GM23338 (cell line): ENCODE results near the gene SH3BP5. TPM values are rescaled to one million over a fixed set of nuclear protein-coding genes. Genes with fewer than 3 reads are reported as not detected.

Source experiments
- ATAC-seq: fragments of 200-7000 bp; cut with Tn5 transposase; 3 replicates; pipeline ENCODE4 v1.9.1; 2020
- DNase-seq: peaks from one replicate; pipeline ENCODE4 v3.0.0-alpha.2; 2015; ENCODE audit warnings: low spot score
- H2AFZ ChIP-seq: fragments of 200-600 bp; sonication (generic); 2 replicates; pipeline ENCODE4 v1.8.0; 2016; ENCODE audit warnings: antibody characterized with exemption, mild to moderate bottlenecking, moderate library complexity
- H3F3A ChIP-seq: fragments of 200-600 bp; sonication (generic); replicated peaks from 2 replicates; pipeline ENCODE4 v1.8.0; 2017; ENCODE audit warnings: antibody characterized with exemption, mixed run types, low read depth
- H3K27ac ChIP-seq: fragments of 200-600 bp; sonication (generic); 2 replicates; pipeline ENCODE4 v1.6.1; 2016; ENCODE audit warnings: low read depth
- H3K27me3 ChIP-seq: fragments of 200-600 bp; sonication (generic); 2 replicates; pipeline ENCODE4 v1.8.0; 2016; ENCODE audit warnings: mild to moderate bottlenecking, mixed run types, moderate library complexity; ENCODE audit not compliant: insufficient read depth
- H3K36me3 ChIP-seq: fragments of 200-600 bp; sonication (generic); 2 replicates; pipeline ENCODE4 v1.8.0; 2016; ENCODE audit warnings: mild to moderate bottlenecking; ENCODE audit not compliant: insufficient read depth
- H3K4me1 ChIP-seq: fragments of 200-600 bp; sonication (generic); 2 replicates; pipeline ENCODE4 v1.8.0; 2016; ENCODE audit warnings: mild to moderate bottlenecking, moderate library complexity; ENCODE audit not compliant: insufficient read depth
- H3K4me2 ChIP-seq: fragments of 200-600 bp; sonication (generic); 2 replicates; pipeline ENCODE4 v1.7.1; 2017; ENCODE audit warnings: mixed run types
- H3K4me3 ChIP-seq: fragments of 200-600 bp; sonication (generic); 2 replicates; pipeline ENCODE4 v1.6.1; 2016; ENCODE audit warnings: mixed run types
- H3K79me2 ChIP-seq: fragments of 200-600 bp; sonication (generic); replicated peaks from 2 replicates; pipeline ENCODE4 v1.8.0; 2017; ENCODE audit warnings: mild to moderate bottlenecking; ENCODE audit not compliant: insufficient read depth
- H3K9me2 ChIP-seq: fragments of 200-600 bp; sonication (generic); 2 replicates; pipeline ENCODE4 v1.8.0; 2017; ENCODE audit not compliant: insufficient read depth
- H4K20me1 ChIP-seq: fragments of 200-600 bp; sonication (generic); replicated peaks from 2 replicates; pipeline ENCODE4 v1.8.0; 2017; ENCODE audit warnings: mild to moderate bottlenecking; ENCODE audit not compliant: insufficient read depth
- H3K27ac Mint-ChIP-seq: 2 replicates; pipeline ENCODE4 v1.8.0; 2020; ENCODE audit warnings: inconsistent platforms, mild to moderate bottlenecking, moderate library complexity, mixed read lengths
- H3K27me3 Mint-ChIP-seq: 3 replicates; pipeline ENCODE4 v1.8.0; 2022; ENCODE audit warnings: low read depth, mild to moderate bottlenecking, moderate library complexity, mixed read lengths, inconsistent platforms; ENCODE audit not compliant: insufficient read depth, poor library complexity
- H3K36me3 Mint-ChIP-seq: 3 replicates; pipeline ENCODE4 v1.8.0; 2021; ENCODE audit warnings: low read depth, mild to moderate bottlenecking, inconsistent platforms, moderate library complexity, mixed read lengths
- H3K4me1 Mint-ChIP-seq: 3 replicates; pipeline ENCODE4 v1.8.0; 2020; ENCODE audit warnings: mild to moderate bottlenecking, inconsistent platforms, mixed read lengths
- H3K4me3 Mint-ChIP-seq: 3 replicates; pipeline ENCODE4 v1.8.0; 2021; ENCODE audit warnings: moderate library complexity, mild to moderate bottlenecking, inconsistent platforms, mixed read lengths
- H3K9me3 Mint-ChIP-seq: 3 replicates; pipeline ENCODE4 v1.8.0; 2020; ENCODE audit warnings: moderate library complexity, mild to moderate bottlenecking, inconsistent platforms, mixed read lengths
- CREB1 ChIP-seq: fragments of 250-450 bp; sonication (Bioruptor Pico); IDR thresholded peaks from 2 replicates; pipeline ENCODE4 v1.5.0; 2020; ENCODE audit warnings: low read depth, mild to moderate bottlenecking, moderate library complexity
- ETS1 ChIP-seq: IDR thresholded peaks from 2 replicates; pipeline ENCODE4 v1.6.1; 2016; ENCODE audit warnings: antibody characterized with exemption
- EZH2 ChIP-seq: fragments of 200-600 bp; sonication (generic); IDR thresholded peaks from one replicate; pipeline ENCODE4 v1.8.0; 2017; ENCODE audit warnings: antibody characterized with exemption, mild to moderate bottlenecking, low read depth; ENCODE audit not compliant: unreplicated experiment
- EZH2phosphoT487 ChIP-seq: fragments of 200-600 bp; sonication (generic); IDR thresholded peaks from one replicate; pipeline ENCODE4 v1.8.1; 2018; ENCODE audit warnings: antibody characterized with exemption; ENCODE audit not compliant: unreplicated experiment
- NANOG ChIP-seq: IDR thresholded peaks from 2 replicates; pipeline ENCODE4 v1.6.1; 2016; ENCODE audit warnings: antibody characterized with exemption, borderline replicate concordance
- POLR2AphosphoS5 ChIP-seq: IDR thresholded peaks from 2 replicates; pipeline ENCODE4 v1.6.1; 2016; ENCODE audit warnings: antibody characterized with exemption, low read depth
- REST ChIP-seq: IDR thresholded peaks from one replicate; pipeline ENCODE4 v1.6.1; 2018; ENCODE audit warnings: antibody characterized with exemption; ENCODE audit not compliant: unreplicated experiment
- STAT1 ChIP-seq: IDR thresholded peaks from one replicate; pipeline ENCODE4 v1.6.1; 2016; ENCODE audit warnings: antibody characterized with exemption; ENCODE audit not compliant: unreplicated experiment
- ZNF462 ChIP-seq: fragments of 250-450 bp; sonication (Bioruptor Pico); IDR thresholded peaks from 2 replicates; pipeline ENCODE4 v1.5.0; 2020; ENCODE audit warnings: mild to moderate bottlenecking, moderate library complexity
- polyA plus RNA-seq: library from polyadenylated mRNA; unstranded; fragments of >200 nt; fragmentation: Nextera tagmentation; extraction: Ambion mirVana; gene quantifications from 2 replicates; pipeline ENCODE4 v1.2.1, GENCODE V29; 2016
- total RNA-seq: library from RNA; depleted of rRNA; stranded (reverse); fragments of >200 nt; shearing (Covaris generic); gene quantifications from 2 replicates; pipeline ENCODE4 v1.2.3, GENCODE V29; 2014

SH3BP5 gene
- total and polyA plus RNA-seq, 2 experiments from 2014 or later, result 5.8 to 9.1 TPM

- Mint-ChIP-seq H3K9me3 (no peaks in the 10 kb centered on the region), H3K27ac (no peak overlapping the region; the same call in 1 of the 2 replicates), H3K27me3 (peaks cover 8% of the 10 kb centered on the region), H3K36me3 (no peaks in the 10 kb centered on the region), H3K4me3 (no peak overlapping the region), H3K4me1 (peaks cover 27% of the 10 kb centered on the region)
- Histone ChIP-seq H3F3A (no peaks in the 10 kb centered on the region), H3K27me3 (no peaks in the 10 kb centered on the region), H3K9me2 (no peaks in the 10 kb centered on the region), H3K4me1 (peaks cover 9% of the 10 kb centered on the region), H3K4me2 (no peak overlapping the region), H3K79me2 (no peaks in the 10 kb centered on the region), H4K20me1 (no peaks in the 10 kb centered on the region), H3K36me3 (no peaks in the 10 kb centered on the region), H3K4me3 (no peak overlapping the region), H3K27ac (no peak overlapping the region), H2AFZ (no peak overlapping the region)
- ATAC-seq (no peak), DNase-seq (no peak)
- no peak for TF ChIP-seq POLR2AphosphoS5
- TF ChIP-seq CREB1 (CRISPR knock-in tag), result no peak
Measured at GRCh38 chr3:15276028-15276724, 56.2 kb downstream of the SH3BP5 start.

- ATAC-seq (no peak), DNase-seq (no peak)
- H3K27ac Mint-ChIP-seq, result no peak overlapping the region; the same call in 1 of the 2 replicates
- Histone ChIP-seq H3F3A (no peaks in the 10 kb centered on the region), H3K27me3 (no peaks in the 10 kb centered on the region), H3K4me1 (peaks cover 6% of the 10 kb centered on the region), H3K9me2 (no peaks in the 10 kb centered on the region), H3K27ac (no peak overlapping the region), H3K4me3 (no peak overlapping the region), H3K4me2 (no peak overlapping the region), H3K79me2 (no peaks in the 10 kb centered on the region), H4K20me1 (no peaks in the 10 kb centered on the region), H3K36me3 (no peaks in the 10 kb centered on the region), H2AFZ (no peak overlapping the region)
- no peak overlapping the region for H3K4me3 Mint-ChIP-seq
- no peaks in the 10 kb centered on the region for H3K36me3 Mint-ChIP-seq
- H3K4me1 Mint-ChIP-seq, result peaks cover 10% of the 10 kb centered on the region
- H3K9me3 Mint-ChIP-seq, result no peaks in the 10 kb centered on the region
- H3K27me3 Mint-ChIP-seq, result peaks cover 8% of the 10 kb centered on the region
- TF ChIP-seq ETS1, result no peak
- TF ChIP-seq EZH2, result no peak
- TF ChIP-seq NANOG, result no peak
- TF ChIP-seq CREB1 (CRISPR knock-in tag), result no peak
- no peak for TF ChIP-seq ZNF462 (CRISPR knock-in tag)
- TF ChIP-seq REST, result no peak
- TF ChIP-seq POLR2AphosphoS5, result no peak
- no peak for TF ChIP-seq STAT1
- TF ChIP-seq EZH2phosphoT487, result no peak
Measured at GRCh38 chr3:15273227-15273626, 59.2 kb downstream of the SH3BP5 start.
